Activated T-cell treated with anti-CD3 and anti-CD28 coated beads, Interleukin-2, amount 50 U/mL, for 72 hours (primary cell): ENCODE data around the gene PTS. TPM values are rescaled to one million over a fixed set of nuclear protein-coding genes. Genes with fewer than 3 reads are reported as not detected.

Source experiments
- ATAC-seq, 2 donors: fragments of 150-1000 bp; cut with Tn5 transposase; replicated peaks in 1 of 2; 2 replicates each; pipeline ENCODE4 v1.10.0; 2021; ENCODE audit warnings: moderate library complexity in 2 of 2, mild to moderate bottlenecking in 1 of 2
- DNase-seq, 2 donors: peaks; one replicate each; pipeline ENCODE4 v3.0.0; 2021 to 2022; ENCODE audit warnings: mixed read lengths in 1 of 2
- H3K27ac Mint-ChIP-seq: one replicate; pipeline ENCODE4 v1.8.0; 2022; ENCODE audit warnings: mild to moderate bottlenecking, moderate library complexity, mixed read lengths
- H3K27me3 Mint-ChIP-seq: one replicate; pipeline ENCODE4 v1.8.0; 2022; ENCODE audit warnings: low read depth, mixed read lengths
- H3K36me3 Mint-ChIP-seq, 2 donors: one replicate each; pipeline ENCODE4 v1.8.0; 2022; ENCODE audit warnings: mixed read lengths in 2 of 2, mild to moderate bottlenecking in 1 of 2; ENCODE audit not compliant: insufficient read depth in 2 of 2
- H3K4me1 Mint-ChIP-seq: one replicate; pipeline ENCODE4 v1.8.0; 2022; ENCODE audit warnings: low read depth, mixed read lengths
- H3K4me3 Mint-ChIP-seq, 2 donors: one replicate each; pipeline ENCODE4 v1.8.0; 2022; ENCODE audit warnings: mild to moderate bottlenecking in 2 of 2, mixed read lengths in 2 of 2, moderate library complexity in 2 of 2
- H3K9me3 Mint-ChIP-seq, 2 donors: one replicate each; pipeline ENCODE4 v1.8.0; 2022; ENCODE audit warnings: mixed read lengths in 2 of 2
- total RNA-seq, 2 donors: library from RNA; stranded (reverse); gene quantifications; one replicate each; pipeline ENCODE4 v1.2.3, GENCODE V29; 2022

The PTS gene
- total RNA-seq, 2 donors from 2014 or later: 28.7 to 28.9 TPM

DNA sequence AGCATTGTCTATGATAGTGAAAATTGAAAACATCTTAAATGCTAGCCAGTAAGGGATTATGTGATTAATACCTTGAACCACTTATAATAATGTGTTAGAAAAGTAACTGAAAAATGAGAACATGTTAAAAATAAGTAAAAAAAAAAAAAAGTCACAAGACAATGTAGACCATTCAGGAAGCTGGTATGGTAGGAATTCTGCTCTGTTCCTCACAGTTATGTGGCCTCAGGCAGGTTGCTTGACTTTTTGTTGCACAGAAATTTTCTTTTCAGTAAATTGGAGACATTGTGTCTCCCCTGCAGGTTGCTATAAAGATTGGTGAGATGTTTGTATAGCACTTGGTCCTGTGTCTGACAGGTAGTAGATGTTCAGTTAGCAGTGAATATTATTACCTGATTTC lies 51.7 kb downstream of the PTS start:
- no peak for DNase-seq
- no peak overlapping the region for H3K27ac Mint-ChIP-seq
- no peak for ATAC-seq
- no peaks in the 10 kb centered on the region for H3K27me3 Mint-ChIP-seq
- H3K9me3 Mint-ChIP-seq: no peaks in the 10 kb centered on the region
- H3K4me1 Mint-ChIP-seq: peaks cover 17% of the 10 kb centered on the region
- H3K36me3 Mint-ChIP-seq: no peaks in the 10 kb centered on the region
- H3K4me3 Mint-ChIP-seq: no peak overlapping the region

DNA sequence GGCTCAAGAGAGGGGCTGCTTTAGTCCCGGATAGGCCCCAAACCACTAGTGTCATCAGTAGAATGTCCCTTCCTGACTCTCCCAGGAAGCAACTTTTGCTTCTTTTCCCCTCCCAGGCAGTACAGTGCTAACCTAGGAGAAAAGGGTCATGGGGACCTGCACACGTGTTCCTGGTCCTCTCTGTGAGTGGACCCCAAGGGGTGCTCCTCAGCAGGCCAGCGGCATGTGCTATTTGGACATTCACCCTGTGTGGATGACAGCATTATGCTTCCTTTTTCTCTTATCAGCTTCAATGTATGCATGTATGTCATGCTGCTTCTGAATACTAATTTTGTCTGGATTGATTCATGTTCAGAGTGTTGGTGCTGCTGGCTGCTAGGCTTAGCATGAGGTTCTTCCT lies 52.6 kb downstream of the PTS start:
- no peak overlapping the region for H3K27ac Mint-ChIP-seq
- no peaks in the 10 kb centered on the region for H3K36me3 Mint-ChIP-seq
- H3K9me3 Mint-ChIP-seq: no peaks in the 10 kb centered on the region
- no peak overlapping the region for H3K4me3 Mint-ChIP-seq
- no peak for ATAC-seq
- H3K4me1 Mint-ChIP-seq: peaks cover 17% of the 10 kb centered on the region
- no peak for DNase-seq
- H3K27me3 Mint-ChIP-seq: no peaks in the 10 kb centered on the region

DNA sequence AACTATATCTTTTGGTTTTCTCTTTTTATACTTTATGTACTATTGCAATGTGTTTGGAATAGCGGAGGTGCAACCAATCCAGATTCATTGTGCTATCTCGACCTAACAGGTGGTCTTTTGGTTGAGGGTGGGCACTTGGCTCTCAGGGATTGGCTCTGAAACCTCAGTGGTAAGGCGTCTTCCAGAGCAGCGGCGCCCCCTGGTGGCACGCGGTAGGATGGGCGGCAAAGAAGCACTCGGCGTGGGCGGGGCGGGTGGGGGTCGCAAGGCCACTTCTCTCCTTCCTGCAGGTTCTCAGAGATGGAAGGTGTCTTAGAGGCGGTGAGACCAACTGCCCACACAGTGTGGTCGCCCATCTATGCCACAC lies 53.7 kb downstream of the PTS start:
- Mint-ChIP-seq H3K4me3 (peak overlapping the region; percentile 93 to 95), H3K27ac (no peak overlapping the region), H3K9me3 (no peaks in the 10 kb centered on the region), H3K36me3 (no peaks in the 10 kb centered on the region), H3K4me1 (peaks cover 17% of the 10 kb centered on the region), H3K27me3 (no peaks in the 10 kb centered on the region)
- ATAC-seq (peak; percentile 62 to 64), DNase-seq (peak; percentile 78 to 81)

DNA sequence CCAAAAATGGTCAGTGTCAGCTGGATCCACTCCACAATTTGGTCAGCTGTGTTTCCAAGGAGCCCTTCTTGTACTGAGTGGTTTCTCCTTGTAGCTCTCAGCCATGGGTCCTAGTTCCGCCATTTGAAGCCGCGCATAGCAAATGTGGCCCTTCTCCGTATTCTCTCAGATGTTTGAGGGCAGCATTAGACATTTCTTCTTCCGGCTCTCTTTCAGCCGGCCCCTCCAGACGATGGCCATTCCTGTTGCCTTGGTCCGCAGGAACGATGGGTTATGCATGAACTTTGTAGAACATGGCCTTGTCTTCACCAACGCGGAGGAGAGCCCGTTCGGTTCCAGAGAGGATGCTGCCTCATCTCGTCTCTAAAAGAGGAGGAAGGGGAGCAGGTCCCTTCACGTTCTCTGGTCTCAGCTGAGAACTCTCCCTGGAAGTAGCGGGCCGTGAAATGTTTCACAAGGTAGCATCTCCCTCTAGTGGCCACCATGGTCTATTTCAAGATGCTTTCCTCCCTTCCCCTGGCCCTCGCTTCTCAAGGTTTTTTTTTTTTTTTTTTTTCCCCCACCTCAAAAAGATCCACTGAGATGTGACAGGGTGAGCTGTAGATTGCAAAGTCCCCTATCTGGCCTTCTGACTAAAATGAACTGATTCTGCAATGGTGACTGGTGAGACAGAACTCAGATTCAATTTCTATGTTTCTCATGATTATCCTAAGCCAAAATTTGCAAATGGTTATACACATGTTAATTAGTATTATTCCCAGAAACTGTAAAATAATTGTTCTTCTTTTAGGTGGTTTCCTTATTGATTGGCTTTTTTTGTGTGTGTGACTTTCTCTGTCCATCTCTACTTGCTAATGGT lies 54.3 kb downstream of the PTS start:
- Mint-ChIP-seq H3K4me3 (peak overlapping the region; percentile 93 to 95), H3K36me3 (no peaks in the 10 kb centered on the region), H3K4me1 (peaks cover 17% of the 10 kb centered on the region), H3K27me3 (no peaks in the 10 kb centered on the region), H3K27ac (peak overlapping the region; percentile 45), H3K9me3 (no peaks in the 10 kb centered on the region)
- DNase-seq (peak; percentile 75 to 79), ATAC-seq (peak; percentile 92)

DNA sequence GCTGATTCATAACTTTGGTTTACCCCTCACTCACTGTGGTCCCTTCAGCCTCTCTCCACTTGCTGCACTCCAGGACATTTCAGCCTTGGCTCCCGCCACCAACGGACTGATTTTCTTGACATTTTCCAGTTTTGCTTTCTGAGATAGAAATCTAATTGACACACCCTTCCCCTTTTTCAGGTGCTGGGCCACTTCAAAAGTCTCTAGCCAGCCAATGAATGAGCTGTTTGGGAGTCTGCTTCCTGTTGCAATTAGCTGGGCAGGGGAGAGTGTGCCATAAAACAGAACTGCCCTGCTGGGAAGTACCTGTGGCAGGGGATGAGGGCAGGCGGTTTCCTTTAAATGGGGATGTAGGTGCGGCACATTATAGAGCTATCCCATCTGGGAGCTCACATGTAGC lies 55.5 kb downstream of the PTS start:
- no peaks in the 10 kb centered on the region for H3K27me3 Mint-ChIP-seq
- H3K27ac Mint-ChIP-seq: no peak overlapping the region
- DNase-seq (no peak), ATAC-seq (no peak)
- H3K4me3 Mint-ChIP-seq: no peak overlapping the region
- no peaks in the 10 kb centered on the region for H3K36me3 Mint-ChIP-seq
- peaks cover 17% of the 10 kb centered on the region for H3K4me1 Mint-ChIP-seq
- no peaks in the 10 kb centered on the region for H3K9me3 Mint-ChIP-seq

Other genes with a start within 250 kb of the PTS start
- gene DLAT, start 201.0 kb upstream of the PTS start, total RNA-seq: 10 to 100 TPM; 27.2 to 31.6 TPM
- gene PIH1D2, start 152.4 kb upstream of the PTS start, total RNA-seq: under 1 TPM; 0.36 to 0.39 TPM
- gene NKAPD1, start 152.1 kb upstream of the PTS start, total RNA-seq: 10 to 100 TPM; 23.7 to 28.7 TPM
- gene TIMM8B, start 139.7 kb upstream of the PTS start, total RNA-seq: 10 to 100 TPM; 24.2 to 34.1 TPM
- gene SDHD, start 139.6 kb upstream of the PTS start, total RNA-seq: 100 to 1,000 TPM in 1 of 2 donors, 10 to 100 TPM in 1; 96.9 to 135 TPM
- under 1 TPM in 1 of 2 donors, not detected in 1; 0.35 TPM for gene IL18, start 62.3 kb upstream of the PTS start, total RNA-seq
- gene TEX12, start 59.1 kb upstream of the PTS start, total RNA-seq: under 1 TPM in 1 of 2 donors, not detected in 1; 0.32 TPM
- 1 to 10 TPM; 1.1 to 1.3 TPM for gene BCO2, start 50.9 kb upstream of the PTS start, total RNA-seq
- not detected for gene PLET1, start 34.4 kb downstream of the PTS start, total RNA-seq